ENCODE data around the gene PRR23E. TPM values are rescaled to one million over a fixed set of nuclear protein-coding genes. Genes with fewer than 3 reads are reported as not detected.
A peak's percentile ranks its signal among the peaks of the same experiment; 100 is the strongest.

Gene PRR23E
- total RNA-seq, 1 donor from 2014 or later: not detected

- H3K4me1 ChIP-seq: no peaks in the 10 kb centered on the region
- no peaks in the 10 kb centered on the region for H3K36me3 ChIP-seq
- H3K4me3 ChIP-seq: peak overlapping the region; percentile 7
- H3K27ac ChIP-seq: no peak overlapping the region
- DNase-seq (no peak), ATAC-seq (no peak)
- H3K27me3 ChIP-seq (ENCODE audit: low read depth): peaks cover 6% of the 10 kb centered on the region
- intact Hi-C loops (cut with DNase I): no loop called here
- no peak for TF ChIP-seq CTCF (IDR thresholded peaks at IDR 0.05)
- no peaks in the 10 kb centered on the region for H3K9me3 ChIP-seq
Observed at GRCh38 chr3:127217596-127218453, 24.9 kb downstream of the PRR23E start.

- Histone ChIP-seq H3K4me3 (no peak overlapping the region), H3K36me3 (no peaks in the 10 kb centered on the region), H3K4me1 (no peaks in the 10 kb centered on the region), H3K27me3 (ENCODE audit: low read depth) (peaks cover 3% of the 10 kb centered on the region), H3K9me3 (no peaks in the 10 kb centered on the region), H3K27ac (no peak overlapping the region)
- no peak for DNase-seq
- TF ChIP-seq CTCF (IDR thresholded peaks at IDR 0.05): no peak
- ATAC-seq: no peak
- intact Hi-C loops (cut with DNase I): no loop called here
Observed at GRCh38 chr3:127218454-127218922, 25.6 kb downstream of the PRR23E start.

GRCh38 chr3:127220497-127220896, 27.6 kb downstream of the PRR23E start:
- ATAC-seq: no peak
- H3K4me3 ChIP-seq: no peak overlapping the region
- TF ChIP-seq CTCF (IDR thresholded peaks at IDR 0.05): no peak
- H3K27ac ChIP-seq: no peak overlapping the region
- no peaks in the 10 kb centered on the region for H3K36me3 ChIP-seq
- intact Hi-C loops (cut with DNase I): no loop called here
- H3K27me3 ChIP-seq (ENCODE audit: low read depth): no peaks in the 10 kb centered on the region
- H3K4me1 ChIP-seq: no peaks in the 10 kb centered on the region
- no peaks in the 10 kb centered on the region for H3K9me3 ChIP-seq
- DNase-seq: no peak

GRCh38 chr3:127221037-127221436, 28.1 kb downstream of the PRR23E start:
- ATAC-seq: no peak
- no peaks in the 10 kb centered on the region for H3K27me3 ChIP-seq (ENCODE audit: low read depth)
- H3K4me3 ChIP-seq: no peak overlapping the region
- TF ChIP-seq CTCF (IDR thresholded peaks at IDR 0.05): no peak
- no peaks in the 10 kb centered on the region for H3K4me1 ChIP-seq
- no peak overlapping the region for H3K27ac ChIP-seq
- H3K36me3 ChIP-seq: no peaks in the 10 kb centered on the region
- intact Hi-C loops (cut with DNase I): no loop called here
- no peaks in the 10 kb centered on the region for H3K9me3 ChIP-seq
- no peak for DNase-seq

GRCh38 chr3:127221446-127222035, 28.6 kb downstream of the PRR23E start:
- Histone ChIP-seq H3K27ac (no peak overlapping the region), H3K4me3 (no peak overlapping the region), H3K36me3 (no peaks in the 10 kb centered on the region), H3K27me3 (ENCODE audit: low read depth) (no peaks in the 10 kb centered on the region), H3K9me3 (no peaks in the 10 kb centered on the region), H3K4me1 (no peaks in the 10 kb centered on the region)
- ATAC-seq (no peak), DNase-seq (no peak)
- TF ChIP-seq CTCF (IDR thresholded peaks at IDR 0.05): no peak
- intact Hi-C loops (cut with DNase I): no loop called here

All from lower lobe of right lung (tissue), 2 donors.